ENCODE measurements around the gene ZNF891. TPM values are rescaled to one million over a fixed set of nuclear protein-coding genes. Genes with fewer than 3 reads are reported as not detected.

ZNF891 gene
- 0.71 and 0.92 TPM in 2 replicates for total RNA-seq

DNA sequence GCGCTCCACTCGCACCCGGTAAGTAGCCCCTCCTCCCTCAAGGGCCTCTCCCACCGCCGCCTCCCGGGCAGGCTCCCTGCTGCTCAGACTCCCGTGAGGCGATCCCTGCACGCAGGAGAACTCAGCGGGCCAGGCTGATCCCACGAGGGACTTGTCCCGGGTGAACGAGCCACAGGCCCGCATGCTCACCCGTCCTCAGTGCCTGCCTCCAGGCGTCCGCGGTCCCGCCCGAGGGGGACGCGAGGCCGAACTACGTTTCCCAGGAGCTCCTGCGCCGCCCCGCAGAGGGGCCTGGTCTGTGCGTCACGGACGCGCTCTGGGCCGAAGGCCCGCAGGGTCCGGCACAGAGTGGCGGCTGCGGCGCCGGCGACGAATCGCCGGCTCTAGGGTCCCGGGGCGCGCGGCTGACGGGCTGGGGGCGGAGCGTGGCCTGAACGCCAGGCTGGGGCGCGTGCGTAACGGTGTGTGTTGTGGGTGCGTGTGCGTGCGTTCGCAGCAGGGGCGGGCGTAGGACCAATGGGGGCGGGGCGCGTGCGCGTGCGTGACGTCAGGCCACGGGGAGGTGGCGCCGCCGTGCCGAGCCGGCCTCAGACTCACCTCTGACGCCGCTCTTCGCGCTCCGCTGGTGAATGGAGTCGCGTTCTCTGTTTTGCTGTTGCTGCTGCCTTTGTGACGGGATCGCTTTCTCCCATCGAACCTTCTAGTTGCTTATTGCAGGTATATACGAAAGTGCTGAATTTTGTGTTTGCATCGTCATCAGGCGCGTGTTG is at the start of gene ZNF891, which contains the start of gene ZNF10:
Gene ZNF891, minus strand, starts transcription at position 237 of the 770 bp plus-strand sequence. CDS start 8,356 bp downstream, outside the sequence.
Gene ZNF10, plus strand, starts transcription at position 590 of the 770 bp plus-strand sequence. CDS start 13,866 bp downstream, outside the sequence.

DNA sequence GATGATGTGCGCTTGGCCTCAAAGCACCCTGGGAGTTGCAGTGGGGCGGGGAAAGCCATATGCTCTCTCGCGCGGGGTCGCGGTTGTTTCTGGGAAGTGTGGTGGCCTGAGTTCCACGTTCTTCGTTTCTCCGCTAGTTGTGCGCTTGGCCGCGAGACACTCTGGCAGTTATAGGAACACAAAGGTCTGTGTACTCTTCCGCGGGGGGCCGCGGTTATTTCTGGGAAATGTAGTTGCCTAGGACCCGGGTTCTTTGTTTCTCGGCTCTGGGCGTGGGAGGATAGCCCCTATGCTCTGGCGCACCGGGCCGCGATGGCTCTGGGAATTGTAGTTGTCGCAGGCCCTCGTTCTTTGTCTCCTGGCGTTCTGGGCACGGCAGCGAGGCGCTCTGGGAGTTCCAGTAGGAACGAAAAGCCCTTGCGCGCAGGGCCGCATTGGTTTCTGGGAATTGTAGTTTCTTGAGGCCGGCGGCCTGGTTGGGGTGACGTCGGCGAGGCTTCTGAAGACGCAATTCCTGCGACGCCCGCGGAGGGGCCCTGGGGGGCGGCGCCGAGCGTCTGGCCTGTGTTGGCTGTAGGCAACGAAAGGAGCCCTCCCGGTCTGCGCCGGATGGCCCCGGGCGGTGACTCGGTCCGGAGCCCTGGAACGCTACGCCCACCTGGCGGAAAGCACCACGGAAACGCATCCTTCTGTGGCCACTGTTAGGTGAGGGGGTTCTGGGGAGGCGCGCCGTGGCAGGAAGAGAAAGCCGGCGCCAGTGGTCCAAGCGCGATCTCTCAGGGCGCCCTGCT is 49.5 kb downstream of the ZNF891 start, which contains the start of gene ZNF140:
Gene ZNF140, plus strand, starts transcription at position 556 of the 791 bp plus-strand sequence. CDS start 398 bp downstream, outside the sequence.

Other genes starting within 250 kb of the ZNF891 start
- 28.7 TPM in 2 replicates for gene CHFR, start 242.7 kb downstream of the ZNF891 start, total RNA-seq
- 8.1 and 10.1 TPM in 2 replicates for gene ZNF605, start 174.0 kb downstream of the ZNF891 start, total RNA-seq
- 8.2 and 11.1 TPM in 2 replicates for gene ZNF26, start 143.9 kb downstream of the ZNF891 start, total RNA-seq
- 17.4 and 23.9 TPM in 2 replicates for gene ZNF84, start 92.8 kb downstream of the ZNF891 start, total RNA-seq
- gene ZNF140, start 49.4 kb downstream of the ZNF891 start, total RNA-seq: 28.5 and 31.4 TPM in 2 replicates
- 6.0 and 8.5 TPM in 2 replicates for gene ZNF10, start 353 bp upstream of the ZNF891 start, total RNA-seq
- gene ZNF268, start 51.2 kb upstream of the ZNF891 start, total RNA-seq: 25.3 and 26.6 TPM in 2 replicates
- not detected in 2 replicates for gene ANHX, start 105.6 kb upstream of the ZNF891 start, total RNA-seq